ENCODE measurements around the gene CCDC87.

The CCDC87 gene

GRCh38 chr11:66570850-66571180 is 22.0 kb downstream of the CCDC87 start:
- no peak for DNase-seq

DNA sequence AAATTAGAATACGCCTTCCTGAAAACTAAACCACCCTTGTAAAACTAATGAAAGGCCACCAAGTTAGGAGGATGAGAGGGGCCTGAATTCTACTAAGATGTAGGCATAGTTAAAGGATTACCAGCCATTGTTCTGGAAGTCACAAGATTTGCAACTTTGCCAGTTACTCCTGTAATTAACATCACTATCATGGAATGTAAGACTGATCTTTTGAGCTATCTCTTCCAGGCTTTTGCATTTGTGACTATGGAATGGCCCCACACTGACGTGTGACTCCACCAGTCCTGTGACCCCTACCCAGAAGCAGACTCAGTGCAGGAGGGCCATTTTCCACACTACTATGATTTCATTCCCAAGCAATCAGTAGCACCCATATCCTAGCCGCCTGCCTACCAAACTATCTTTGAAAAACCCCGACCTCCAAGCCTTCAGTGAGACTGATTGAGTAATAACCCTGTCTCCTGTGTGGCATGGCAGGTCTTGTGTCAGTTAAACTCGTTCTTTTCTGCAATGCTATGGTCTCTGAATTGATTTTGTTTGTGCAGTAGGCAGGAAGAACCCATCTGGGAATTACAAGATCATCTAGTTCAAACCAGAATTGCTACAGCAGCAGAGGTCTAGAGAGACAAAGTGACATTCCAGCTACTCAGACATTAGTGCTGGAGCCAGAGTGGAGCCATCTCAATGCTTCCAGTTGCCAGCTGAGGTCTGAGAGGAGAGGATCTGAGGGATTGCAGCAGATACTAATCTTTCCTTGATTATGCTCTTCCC is 22.6 kb downstream of the CCDC87 start:
- DNase-seq, result no peak

- no peak for DNase-seq
These were observed 23.8 kb downstream of the CCDC87 start for GRCh38 chr11:66569076-66569475.

DNA sequence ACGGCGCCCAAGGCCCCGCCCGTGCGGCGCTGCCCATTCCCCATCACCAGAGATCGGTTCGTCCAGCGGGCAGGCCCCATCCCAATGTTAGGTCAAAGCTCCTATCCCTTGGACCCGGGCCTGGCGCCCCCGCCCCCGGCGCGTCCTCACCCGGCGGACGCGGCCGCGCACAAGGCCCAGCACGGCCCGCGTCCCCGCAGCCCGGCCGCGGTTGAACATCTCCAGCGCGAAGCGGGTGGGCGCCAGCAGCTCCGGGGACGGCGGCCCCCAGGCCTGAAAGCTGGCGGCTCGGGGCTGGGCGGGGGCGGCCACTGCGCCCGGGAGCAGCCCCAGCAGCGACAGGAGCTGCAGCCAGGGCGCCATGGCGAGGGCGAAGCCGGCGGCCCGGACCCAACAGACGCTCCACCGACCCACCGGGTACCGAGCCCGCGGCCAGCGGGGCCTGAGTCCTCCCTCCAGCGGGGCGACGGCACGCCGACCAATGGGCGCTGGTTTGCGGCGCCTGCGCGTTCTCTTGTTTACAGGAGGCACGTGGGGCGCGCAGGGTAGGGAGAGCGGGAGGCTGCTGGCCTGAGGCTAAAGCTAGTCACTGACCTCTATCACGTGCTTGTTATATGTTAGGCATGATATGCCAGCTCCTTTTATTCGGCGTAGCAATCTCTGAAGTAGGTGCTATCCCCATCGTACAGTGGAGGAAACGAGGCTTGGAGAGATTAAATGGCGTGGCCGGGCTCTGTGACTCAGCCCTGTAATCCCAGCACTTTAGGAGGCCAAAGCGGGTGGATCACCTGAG is 24.5 kb downstream of the CCDC87 start, which contains the start of gene CTSF:
Gene CTSF (minus strand): TSS at position 483 of the 793 bp plus-strand sequence. CDS start 120 bp downstream, at position 363.
- peak; percentile 79 for DNase-seq

DNA sequence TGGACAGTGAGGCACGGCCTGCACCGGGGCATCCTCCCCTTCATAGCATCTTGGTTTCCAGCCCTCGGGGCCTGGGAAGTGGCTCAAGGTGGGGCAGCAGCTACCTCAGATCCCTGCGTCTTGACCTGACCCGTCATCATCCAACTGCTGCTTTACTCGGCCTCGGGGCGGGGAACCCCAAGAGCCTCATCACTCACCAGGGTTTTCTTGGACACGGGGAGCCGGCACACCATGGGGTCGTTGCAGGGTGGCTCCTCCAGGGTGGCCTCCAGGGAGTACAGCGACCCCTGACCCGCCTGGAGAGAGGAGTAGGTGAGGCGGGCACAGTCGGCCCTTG is 25.1 kb downstream of the CCDC87 start:
- DNase-seq, result no peak

DNA sequence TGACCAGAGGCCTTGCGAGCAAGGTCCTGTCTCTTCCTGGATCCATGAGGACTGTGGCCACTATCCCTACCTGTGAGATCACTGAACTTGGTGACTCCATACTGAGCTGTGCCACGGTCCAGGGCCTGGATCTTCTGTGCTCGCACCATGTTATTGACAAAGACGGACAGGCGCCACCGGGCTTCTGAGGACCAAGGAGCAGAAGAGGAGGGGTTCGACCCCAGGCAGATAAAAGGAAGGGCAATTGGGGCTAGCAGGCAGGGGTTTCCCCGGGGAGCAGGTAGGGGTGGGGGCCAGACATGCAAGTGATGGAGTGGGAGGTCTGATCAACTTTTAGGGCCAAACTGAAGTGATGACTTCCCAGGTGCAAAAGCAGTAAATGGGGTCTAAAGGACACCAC is 26.6 kb downstream of the CCDC87 start:
- no peak for DNase-seq

GRCh38 chr11:66564984-66565383 is 27.9 kb downstream of the CCDC87 start:
- no peak for DNase-seq

GRCh38 chr11:66564538-66564937 is 28.3 kb downstream of the CCDC87 start:
- no peak for DNase-seq

DNA sequence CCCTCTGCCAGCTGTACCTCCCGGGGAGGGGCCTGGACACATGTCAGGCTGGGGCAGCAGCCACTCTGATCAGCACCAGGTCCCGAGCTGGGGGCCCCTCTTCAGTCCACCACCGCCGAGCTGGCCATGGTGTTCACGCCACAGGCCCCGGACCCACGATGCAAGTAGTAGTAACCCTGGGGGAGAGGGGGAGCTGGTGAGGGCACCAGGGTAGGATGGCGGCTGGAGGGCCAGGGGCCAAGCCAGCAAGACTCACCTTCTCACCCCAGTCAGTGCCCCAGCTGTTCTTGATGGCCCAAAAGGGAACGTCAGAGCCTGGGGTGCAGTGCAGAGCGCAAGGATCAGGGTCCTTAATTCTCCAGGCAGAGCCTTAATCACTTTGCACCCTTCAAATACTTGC is 29.0 kb downstream of the CCDC87 start:
- DNase-seq, result no peak

GRCh38 chr11:66562907-66563583 is 29.8 kb downstream of the CCDC87 start:
- no peak for DNase-seq

DNA sequence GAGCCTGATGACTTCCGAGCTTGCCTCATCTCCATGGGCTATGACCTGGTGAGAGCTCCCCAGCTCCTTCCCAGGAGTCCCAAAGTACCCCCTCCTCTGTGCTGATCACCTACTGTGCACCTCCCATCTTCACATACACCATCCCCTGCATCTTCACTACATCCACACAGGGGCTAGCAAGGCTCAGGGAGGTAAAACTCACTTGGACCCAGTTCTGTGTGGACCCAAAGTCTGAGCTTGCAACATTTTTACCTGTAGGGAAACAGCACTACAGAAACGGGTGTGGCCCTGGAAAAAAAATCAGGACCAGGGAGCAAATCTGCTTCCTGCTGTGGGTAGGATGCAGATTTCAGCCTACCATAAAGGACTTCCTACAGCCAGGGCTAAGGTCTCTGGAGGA is 30.6 kb downstream of the CCDC87 start:
- no peak for DNase-seq

GRCh38 chr11:66561975-66562248 is 31.0 kb downstream of the CCDC87 start:
- no peak for DNase-seq

- no peak for DNase-seq
These were observed 31.5 kb downstream of the CCDC87 start for GRCh38 chr11:66561178-66561974.

DNA sequence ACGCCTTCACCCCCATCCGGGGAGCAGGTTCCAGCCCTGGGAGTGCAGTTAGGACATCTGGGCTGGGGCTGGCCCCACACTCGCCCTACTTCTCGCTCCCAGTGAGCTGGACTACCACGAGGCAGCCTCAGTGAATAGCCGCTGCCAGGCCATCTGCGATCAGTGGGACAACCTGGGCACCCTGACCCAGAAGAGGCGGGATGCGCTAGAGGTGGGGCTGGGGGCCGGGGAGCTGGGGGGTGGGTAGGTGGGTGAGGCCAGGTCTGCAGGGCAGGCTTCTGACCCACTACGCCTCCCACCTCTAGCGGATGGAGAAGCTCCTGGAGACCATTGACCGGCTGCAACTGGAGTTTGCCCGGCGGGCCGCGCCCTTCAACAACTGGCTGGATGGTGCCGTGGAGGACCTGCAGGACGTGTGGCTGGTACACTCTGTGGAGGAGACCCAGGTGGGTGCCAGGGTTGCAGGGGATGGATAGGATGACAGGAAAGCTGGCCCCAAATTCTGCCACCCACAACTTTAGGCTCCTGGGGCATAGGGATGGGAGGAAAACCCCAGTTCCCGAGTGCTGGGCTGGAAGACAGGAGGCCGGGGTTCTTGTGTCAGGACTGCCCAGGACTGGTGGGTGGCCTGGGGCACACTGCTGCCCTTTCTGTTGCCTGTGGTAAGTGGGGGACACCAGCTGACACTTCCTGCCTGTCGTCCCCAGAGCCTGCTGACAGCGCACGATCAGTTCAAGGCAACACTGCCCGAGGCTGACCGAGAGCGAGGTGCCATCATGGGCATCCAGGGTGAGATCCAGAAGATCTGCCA is 32.8 kb downstream of the CCDC87 start:
- no peak for DNase-seq

GRCh38 chr11:66559142-66559865 is 33.6 kb downstream of the CCDC87 start:
- DNase-seq, result peak; percentile 43

GRCh38 chr11:66557733-66558326 is 35.0 kb downstream of the CCDC87 start:
- DNase-seq, result no peak

DNA sequence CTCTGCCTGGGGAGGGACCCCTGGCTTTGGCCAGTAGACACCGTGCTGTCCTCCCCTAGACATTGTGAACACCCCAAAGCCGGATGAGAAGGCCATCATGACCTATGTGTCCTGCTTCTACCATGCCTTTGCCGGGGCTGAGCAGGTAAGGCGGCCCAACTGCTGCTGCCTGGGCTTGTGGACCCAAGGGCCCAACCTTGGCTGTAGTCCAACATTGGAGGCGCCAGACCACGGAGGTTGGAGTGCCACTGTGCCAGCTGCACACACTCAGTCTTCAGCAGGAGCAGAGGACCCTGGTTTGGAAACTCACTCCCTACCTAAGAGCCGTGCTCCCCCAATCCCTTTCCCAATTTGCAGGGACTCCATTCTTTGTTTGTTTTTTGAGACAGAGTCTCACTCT is 36.8 kb downstream of the CCDC87 start:
- no peak for DNase-seq

DNA sequence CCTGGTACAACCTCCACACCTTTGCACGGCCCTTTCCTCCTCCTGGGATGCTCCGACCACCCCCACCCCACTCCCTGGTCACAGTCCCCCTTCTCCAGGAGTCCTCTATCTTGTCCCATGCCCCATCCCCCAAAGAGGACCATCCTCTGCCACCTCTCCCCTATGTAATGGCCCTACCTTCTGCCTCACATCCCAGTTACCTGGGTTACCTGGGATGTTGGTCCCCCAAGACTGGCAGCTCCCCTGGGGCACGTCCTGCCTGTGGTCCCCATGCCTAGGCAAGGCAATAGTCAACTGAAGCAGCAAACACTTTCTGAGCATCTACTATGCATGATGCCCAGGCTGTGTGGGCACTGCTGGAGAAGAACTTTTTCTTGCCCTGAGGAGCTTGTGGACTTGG is 37.4 kb downstream of the CCDC87 start:
- DNase-seq, result no peak

DNA sequence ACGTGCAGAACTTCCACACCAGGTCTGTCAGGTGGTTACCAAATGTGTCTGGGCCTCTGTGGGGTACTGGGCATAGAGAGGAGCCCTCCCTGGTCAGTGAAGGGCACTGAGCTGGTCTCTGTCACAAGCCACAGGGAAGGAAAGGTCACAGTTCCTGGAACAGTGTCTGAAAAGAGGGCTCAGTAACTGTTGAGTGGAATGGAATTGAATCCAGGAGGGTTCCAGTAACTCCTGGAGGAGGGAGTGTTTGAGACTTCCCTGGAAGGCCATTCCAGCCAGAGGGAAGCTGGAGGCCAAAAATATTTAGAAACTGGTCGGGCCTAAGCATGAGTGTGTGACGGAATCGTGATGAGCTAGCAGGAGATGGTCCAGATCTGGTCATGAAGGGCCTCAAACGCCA is 38.3 kb downstream of the CCDC87 start:
- no peak for DNase-seq

GRCh38 chr11:66550887-66551286 is 42.0 kb downstream of the CCDC87 start:
- DNase-seq, result no peak

DNA sequence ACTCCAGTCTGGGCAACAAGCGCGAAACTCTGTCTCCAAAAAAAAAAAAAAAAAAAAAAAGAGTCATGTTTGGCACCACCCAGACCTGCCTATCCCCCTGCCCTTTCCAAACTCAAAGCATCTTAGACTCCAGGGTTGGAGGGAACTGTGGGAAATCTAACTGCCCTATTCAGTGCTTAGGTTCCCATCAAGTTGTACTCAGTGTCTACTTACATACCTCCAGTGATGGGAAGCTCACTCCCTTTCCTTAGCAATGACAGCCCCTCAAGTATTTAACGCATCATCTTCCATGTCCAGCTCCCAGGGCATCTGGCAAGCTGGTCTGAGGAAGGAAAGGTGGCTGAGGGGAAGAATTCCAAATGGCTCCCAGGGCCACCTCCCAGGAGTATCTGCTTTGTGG is 43.2 kb downstream of the CCDC87 start:
- no peak for DNase-seq
